Transverse colon (tissue), 4 donors: ENCODE data around the gene SHB. TPM values are rescaled to one million over a fixed set of nuclear protein-coding genes. Genes with fewer than 3 reads are reported as not detected.
A peak's percentile ranks its signal among the peaks of the same experiment; 100 is the strongest.

Experiments
- DNase-seq: peaks from one replicate; pipeline ENCODE4 v3.0.0-alpha.2; 2019
- H3K27ac ChIP-seq, 4 donors: fragments of 200-600 bp; sonication (generic); 2 replicates each; pipeline ENCODE4 v1.5.1; 2016 to 2018; ENCODE audit warnings: inconsistent platforms in 4 of 4
- H3K27me3 ChIP-seq: fragments of 200-600 bp; sonication (generic); 2 replicates; pipeline ENCODE4 v1.5.1; 2017; ENCODE audit warnings: inconsistent platforms
- H3K36me3 ChIP-seq, 4 donors: fragments of 200-600 bp; sonication (generic); 2 replicates each; pipeline ENCODE4 v1.5.1; 2017 to 2019; ENCODE audit warnings: inconsistent platforms in 4 of 4
- H3K4me1 ChIP-seq, 4 donors: fragments of 200-600 bp; sonication (generic); 2 replicates each; pipeline ENCODE4 v1.5.1; 2017 to 2020; ENCODE audit warnings: inconsistent platforms in 4 of 4
- H3K4me3 ChIP-seq, 4 donors: fragments of 200-600 bp; sonication (generic); 1 replicate in 1 of 4; 2 replicates in 3 of 4; pipeline versions ENCODE4 v1.5.1 to v1.6.1; 2017 to 2019; ENCODE audit warnings: inconsistent platforms in 4 of 4
- H3K9me3 ChIP-seq, 2 donors: fragments of 200-600 bp; sonication (generic); 2 replicates each; pipeline ENCODE4 v1.5.1; 2017 to 2019; ENCODE audit warnings: inconsistent platforms in 2 of 2
- CTCF ChIP-seq, 5 experiments: fragments of 200-600 bp in 3 of 5; fragments of 450-650 bp in 2 of 5; sonication (generic) in 3 of 5; IDR thresholded peaks; 1 replicate in 2 of 5; 2 replicates in 3 of 5; pipeline ENCODE4 v1.5.1; 2016 to 2017; ENCODE audit warnings: antibody characterized with exemption in 5 of 5, inconsistent platforms in 3 of 5, mild to moderate bottlenecking in 2 of 5, moderate library complexity in 1 of 5
- EP300 ChIP-seq: sonication (generic); formaldehyde crosslinking; IDR thresholded peaks from one replicate; pipeline ENCODE4 v1.6.1; 2017; ENCODE audit warnings: antibody characterized with exemption, low read depth
- POLR2A ChIP-seq: fragments of 450-650 bp; IDR thresholded peaks from one replicate; pipeline ENCODE4 v1.6.1; 2016; ENCODE audit warnings: antibody characterized with exemption, mild to moderate bottlenecking, moderate library complexity
- POLR2AphosphoS5 ChIP-seq, 3 donors: sonication (generic); formaldehyde crosslinking; IDR thresholded peaks; one replicate each; pipeline ENCODE4 v1.6.1; 2016; ENCODE audit warnings: antibody characterized with exemption in 3 of 3
- WGBS, 2 donors: methylation state at CpG; one replicate each; pipeline ENCODE4 v1.1.5; 2018; ENCODE audit warnings: low coverage in 1 of 2; 5-methylcytosine and 5-hydroxymethylcytosine counted together
- in situ Hi-C, 4 donors: fragments of 200-750 bp; cut with MboI; loops; one replicate each; pipeline versions ENCODE4 v1.15.0 to v1.15.1; 2017; ENCODE audit warnings: low sequenced_read_pairs in 3 of 4, low pct_ligation_motif_present in 1 of 4, low pct_unique_long_range_greater_than_20kb in 1 of 4
- intact Hi-C: fragments of 100-400 bp; cut with DNase I; formaldehyde crosslinking; loops from one replicate; pipeline ENCODE4 v1.15.1; 2023; ENCODE audit warnings: low total_unique reads
- total RNA-seq, 4 donors: library from RNA; depleted of rRNA; stranded (reverse); fragments of >200 nt; gene quantifications; one replicate each; pipeline ENCODE4 v1.1.0, GENCODE V29; 2016

SHB gene
- 10 to 100 TPM; 11.9 to 33.7 (median 22.2) TPM for total RNA-seq

- in situ Hi-C loops: loop anchor here in 1 of 4 donors (25.0 kb wide), 3 partner anchors 157 to 607 kb away; partner anchors contain the start of genes FBXO10, SLC25A51, TOMM5 and ZBTB5
- Histone ChIP-seq H3K27ac (peak within 1 kb of the TSS; percentile 93 to 98 (median 98)), H3K4me1 (peaks cover 11 to 58% (median 42%) of the 10 kb centered on the region in 4 donors), H3K36me3 (no peaks in the 10 kb centered on the region), H3K9me3 (no peaks in the 10 kb centered on the region), H3K27me3 (no peaks in the 10 kb centered on the region), H3K4me3 (peak within 1 kb of the TSS; percentile 86 to 99 (median 94))
- peak; percentile 88 for DNase-seq
- intact Hi-C loops: loop anchor here (5.0 kb wide), 3 partner anchors 52 to 152 kb away; no protein-coding TSS in a partner anchor
- WGBS, 2 donors: 0% methylated on average over 80 of the region's 134 CpGs; no CpG with 5 or more reads in 1 of the 2 donors
- TF ChIP-seq EP300: no peak
- TF ChIP-seq POLR2AphosphoS5 (IDR thresholded peaks at IDR 0.05): peak; percentile 17 to 69 (median 53)
- TF ChIP-seq CTCF (IDR thresholded peaks at IDR 0.05): peak; percentile 36 to 71 (median 53)
- peak; percentile 60 for TF ChIP-seq POLR2A
Measured at GRCh38 chr9:38068701-38069628, at the start of gene SHB. Gene SHB (minus strand): TSS chr9:38069227. CDS start chr9:38068645, 582 bp downstream.

GRCh38 chr9:38117651-38118050 lies 48.6 kb upstream of the SHB start:
- 48% methylated on average over 5 of the region's 5 CpGs; no CpG with 5 or more reads in 1 of the 2 donors for WGBS, 2 donors
- DNase-seq: no peak

GRCh38 chr9:38114905-38115304 lies 45.9 kb upstream of the SHB start:
- no peaks in the 10 kb centered on the region for H3K4me1 ChIP-seq
- in situ Hi-C loops: loop anchor here in 1 of 4 donors (25.0 kb wide), 1 partner anchor 97 kb away; no protein-coding TSS in a partner anchor

More at GRCh38 chr9:38117651-38118050, 48.6 kb upstream of the SHB start:
- intact Hi-C loops (no loop called here), in situ Hi-C loops (loop anchor here in 1 of 4 donors (25.0 kb wide), 1 partner anchor 95 kb away; no protein-coding TSS in a partner anchor)
- Histone ChIP-seq H3K36me3 (no peaks in the 10 kb centered on the region), H3K27ac (no peak overlapping the region), H3K9me3 (no peaks in the 10 kb centered on the region), H3K4me1 (no peaks in the 10 kb centered on the region), H3K27me3 (no peaks in the 10 kb centered on the region), H3K4me3 (no peak overlapping the region)
- no peak for TF ChIP-seq EP300
- TF ChIP-seq POLR2A: no peak
- no peak for TF ChIP-seq POLR2AphosphoS5 (IDR thresholded peaks at IDR 0.05)
- TF ChIP-seq CTCF (IDR thresholded peaks at IDR 0.05): no peak

More at GRCh38 chr9:38114905-38115304, 45.9 kb upstream of the SHB start:
- H3K4me3 ChIP-seq: no peak overlapping the region
- no peaks in the 10 kb centered on the region for H3K27me3 ChIP-seq
- no peaks in the 10 kb centered on the region for H3K9me3 ChIP-seq
- no peaks in the 10 kb centered on the region for H3K36me3 ChIP-seq
- intact Hi-C loops: no loop called here
- H3K27ac ChIP-seq: no peak overlapping the region
- DNase-seq: no peak
- no peak for TF ChIP-seq CTCF (IDR thresholded peaks at IDR 0.05)
- no peak for TF ChIP-seq POLR2A
- no peak for TF ChIP-seq POLR2AphosphoS5 (IDR thresholded peaks at IDR 0.05)
- no peak for TF ChIP-seq EP300
